Smooth muscle cell (in vitro differentiated cells): Measurements from ENCODE around the gene BABAM2. TPM values are rescaled to one million over a fixed set of nuclear protein-coding genes. Genes with fewer than 3 reads are reported as not detected.
"Not testable (repeated sequence)": the region's sequence is repeated elsewhere in the genome, so short reads cannot be mapped to it uniquely, and the experiment has no call there.

Experiments
- DNase-seq: peaks from one replicate; lab custom pipeline; 2025; ENCODE audit not compliant: unreplicated experiment; lab: John Stamatoyannopoulos, UW
- H2AFZ ChIP-seq: fragments of 200-600 bp; sonication (generic); 2 replicates; pipeline ENCODE4 v1.6.0; 2016; ENCODE audit warnings: antibody characterized with exemption, low read depth, mild to moderate bottlenecking
- H3F3A ChIP-seq: fragments of 200-600 bp; sonication (generic); 2 replicates; pipeline ENCODE4 v1.6.0; 2017; ENCODE audit warnings: antibody characterized with exemption, low read depth
- H3K27ac ChIP-seq: fragments of 200-600 bp; sonication (generic); 2 replicates; pipeline ENCODE4 v1.5.1; 2016; ENCODE audit warnings: low read depth, mild to moderate bottlenecking
- H3K27me3 ChIP-seq: fragments of 200-600 bp; sonication (generic); 2 replicates; pipeline ENCODE4 v1.6.1; 2016; ENCODE audit warnings: low read depth, mild to moderate bottlenecking
- H3K36me3 ChIP-seq: fragments of 200-600 bp; sonication (generic); 2 replicates; pipeline ENCODE4 v1.5.1; 2016; ENCODE audit warnings: low read depth
- H3K4me1 ChIP-seq: fragments of 200-600 bp; sonication (generic); 2 replicates; pipeline ENCODE4 v1.5.1; 2016; ENCODE audit warnings: low read depth
- H3K4me2 ChIP-seq: fragments of 200-600 bp; sonication (generic); 2 replicates; pipeline ENCODE4 v1.6.0; 2016; ENCODE audit warnings: mild to moderate bottlenecking
- H3K4me3 ChIP-seq: fragments of 200-600 bp; sonication (generic); 2 replicates; pipeline ENCODE4 v1.5.1; 2016; ENCODE audit warnings: mild to moderate bottlenecking
- H3K79me2 ChIP-seq: fragments of 200-600 bp; sonication (generic); 2 replicates; pipeline ENCODE4 v1.6.0; 2016; ENCODE audit warnings: low read depth, mild to moderate bottlenecking
- H3K9ac ChIP-seq: fragments of 200-600 bp; sonication (generic); 2 replicates; pipeline ENCODE4 v1.6.0; 2016; ENCODE audit warnings: low read depth
- H3K9me3 ChIP-seq: fragments of 200-600 bp; sonication (generic); replicated peaks from 2 replicates; pipeline ENCODE4 v1.5.1; 2016; ENCODE audit warnings: low read depth
- H4K20me1 ChIP-seq: fragments of 200-600 bp; sonication (generic); 2 replicates; pipeline ENCODE4 v1.6.0; 2016; ENCODE audit warnings: low read depth
- WGBS: methylation state at CpG from one replicate; pipeline ENCODE4 v1.1.7; 2016; ENCODE audit warnings: low lambda C conversion rate; 5-methylcytosine and 5-hydroxymethylcytosine counted together
- polyA plus RNA-seq: library from polyadenylated mRNA; unstranded; fragments of >200 nt; fragmentation: Nextera tagmentation; extraction: Ambion mirVana; gene quantifications from 2 replicates; pipeline ENCODE4 v1.2.1, GENCODE V29; 2016
- total RNA-seq: library from RNA; depleted of rRNA; stranded (reverse); fragments of >200 nt; gene quantifications from 2 replicates; pipeline ENCODE4 v1.2.3, GENCODE V29; 2014
- TF ChIP-seq, protein P1 (sequence below): fragments of 200-600 bp; sonication (generic); IDR thresholded peaks from 2 replicates; pipeline ENCODE4 v1.5.1; 2017; ENCODE audit warnings: borderline replicate concordance, mild to moderate bottlenecking, antibody characterized with exemption; ENCODE audit not compliant: insufficient read depth, poor library complexity, severe bottlenecking

BABAM2 gene
- total and polyA plus RNA-seq, 2 experiments from 2014 or later, result 26.5 to 29.1 TPM

DNA sequence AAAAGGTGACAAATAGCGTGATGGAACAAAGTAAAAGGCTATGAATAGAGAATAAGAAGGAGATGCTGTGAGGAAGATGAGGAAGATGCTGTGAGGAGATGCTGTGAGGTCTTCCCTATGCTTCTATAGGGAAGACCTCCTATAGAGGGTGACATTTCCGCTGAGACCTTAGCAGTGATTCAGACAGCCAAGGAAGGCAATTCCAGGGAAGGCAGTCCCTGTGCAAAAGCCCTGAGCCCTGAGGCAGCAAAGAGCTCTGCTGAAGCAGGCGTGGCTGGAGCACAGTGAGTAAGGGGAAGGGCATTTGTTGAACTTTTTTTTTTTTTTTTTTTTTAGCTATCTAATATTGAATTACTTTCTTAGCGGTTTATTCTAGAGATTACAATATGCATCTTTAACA lies 359.5 kb downstream of the BABAM2 start:
- no peaks in the 10 kb centered on the region for H3K36me3 ChIP-seq
- H3K4me1 ChIP-seq, result no peaks in the 10 kb centered on the region
- H3K9me3 ChIP-seq, result no peaks in the 10 kb centered on the region
- TF ChIP-seq, protein P1, sequence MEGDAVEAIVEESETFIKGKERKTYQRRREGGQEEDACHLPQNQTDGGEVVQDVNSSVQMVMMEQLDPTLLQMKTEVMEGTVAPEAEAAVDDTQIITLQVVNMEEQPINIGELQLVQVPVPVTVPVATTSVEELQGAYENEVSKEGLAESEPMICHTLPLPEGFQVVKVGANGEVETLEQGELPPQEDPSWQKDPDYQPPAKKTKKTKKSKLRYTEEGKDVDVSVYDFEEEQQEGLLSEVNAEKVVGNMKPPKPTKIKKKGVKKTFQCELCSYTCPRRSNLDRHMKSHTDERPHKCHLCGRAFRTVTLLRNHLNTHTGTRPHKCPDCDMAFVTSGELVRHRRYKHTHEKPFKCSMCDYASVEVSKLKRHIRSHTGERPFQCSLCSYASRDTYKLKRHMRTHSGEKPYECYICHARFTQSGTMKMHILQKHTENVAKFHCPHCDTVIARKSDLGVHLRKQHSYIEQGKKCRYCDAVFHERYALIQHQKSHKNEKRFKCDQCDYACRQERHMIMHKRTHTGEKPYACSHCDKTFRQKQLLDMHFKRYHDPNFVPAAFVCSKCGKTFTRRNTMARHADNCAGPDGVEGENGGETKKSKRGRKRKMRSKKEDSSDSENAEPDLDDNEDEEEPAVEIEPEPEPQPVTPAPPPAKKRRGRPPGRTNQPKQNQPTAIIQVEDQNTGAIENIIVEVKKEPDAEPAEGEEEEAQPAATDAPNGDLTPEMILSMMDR, result no peak
- DNase-seq, result no peak
- H3K9ac ChIP-seq, result no peak overlapping the region
- no peak overlapping the region for H2AFZ ChIP-seq
- no peaks in the 10 kb centered on the region for H4K20me1 ChIP-seq
- WGBS, result 43% methylated on average over 4 of the region's 4 CpGs
- peak overlapping the region; percentile 60 for H3K27ac ChIP-seq
- peaks cover 6% of the 10 kb centered on the region for H3F3A ChIP-seq
- no peak overlapping the region for H3K4me3 ChIP-seq
- H3K79me2 ChIP-seq, result no peaks in the 10 kb centered on the region
- peak overlapping the region; percentile 24 for H3K4me2 ChIP-seq
- no peaks in the 10 kb centered on the region for H3K27me3 ChIP-seq

DNA sequence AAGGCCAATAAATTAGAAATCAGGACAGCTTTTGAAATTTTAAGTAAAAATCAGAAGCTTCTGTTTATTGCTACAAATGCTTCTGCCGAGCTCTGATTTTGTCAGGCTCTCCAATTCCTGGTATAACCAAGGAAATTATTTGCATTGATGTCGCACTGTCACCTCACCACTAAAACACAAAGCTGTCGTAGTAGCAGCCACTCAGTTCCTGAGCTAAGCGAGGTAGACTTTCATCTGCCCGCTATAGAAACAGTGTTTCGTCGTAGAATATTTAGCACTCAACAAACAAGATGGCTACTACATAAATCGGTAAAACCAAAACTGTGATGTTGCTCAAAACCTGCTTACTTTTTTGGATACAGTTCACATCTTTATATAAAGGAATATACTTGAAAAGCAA lies 360.8 kb downstream of the BABAM2 start:
- Histone ChIP-seq H3K4me2 (no peak overlapping the region), H3K27me3 (no peaks in the 10 kb centered on the region), H3K4me1 (no peaks in the 10 kb centered on the region), H3K79me2 (no peaks in the 10 kb centered on the region), H3K27ac (no peak overlapping the region), H4K20me1 (no peaks in the 10 kb centered on the region), H3K9me3 (no peaks in the 10 kb centered on the region), H3K4me3 (no peak overlapping the region), H3F3A (peaks cover 6% of the 10 kb centered on the region), H2AFZ (no peak overlapping the region), H3K36me3 (no peaks in the 10 kb centered on the region), H3K9ac (no peak overlapping the region)
- 94% methylated on average over 8 of the region's 8 CpGs for WGBS
- TF ChIP-seq, protein P1, result no peak
- DNase-seq, result no peak

DNA sequence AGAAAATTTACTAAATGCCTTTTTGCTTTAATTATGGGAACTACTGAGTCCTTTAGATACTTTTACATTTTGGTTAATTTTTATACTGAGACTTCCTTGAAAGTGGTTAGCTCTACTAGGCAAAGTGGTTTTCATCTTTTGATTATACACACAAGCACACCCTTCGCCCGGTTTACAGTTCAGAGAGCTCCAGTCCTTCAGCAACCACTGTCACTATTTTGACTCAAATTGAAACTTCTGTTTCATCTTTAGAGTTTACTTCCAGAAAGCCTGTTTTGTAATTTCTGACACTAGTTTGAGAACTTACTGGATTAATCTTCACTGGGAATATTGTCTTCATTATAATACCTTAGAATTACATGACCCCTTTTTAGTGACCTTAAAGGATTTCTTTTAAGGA lies 361.8 kb downstream of the BABAM2 start:
- Histone ChIP-seq H3F3A (peaks cover 6% of the 10 kb centered on the region), H3K4me3 (no peak overlapping the region), H3K27me3 (no peaks in the 10 kb centered on the region), H3K4me1 (no peaks in the 10 kb centered on the region), H3K4me2 (no peak overlapping the region), H4K20me1 (no peaks in the 10 kb centered on the region), H2AFZ (no peak overlapping the region), H3K9ac (no peak overlapping the region), H3K27ac (no peak overlapping the region), H3K36me3 (no peaks in the 10 kb centered on the region), H3K9me3 (no peaks in the 10 kb centered on the region), H3K79me2 (no peaks in the 10 kb centered on the region)
- DNase-seq, result no peak
- TF ChIP-seq, protein P1, result no peak
- WGBS, result 93% methylated on average over 2 of the region's 2 CpGs

DNA sequence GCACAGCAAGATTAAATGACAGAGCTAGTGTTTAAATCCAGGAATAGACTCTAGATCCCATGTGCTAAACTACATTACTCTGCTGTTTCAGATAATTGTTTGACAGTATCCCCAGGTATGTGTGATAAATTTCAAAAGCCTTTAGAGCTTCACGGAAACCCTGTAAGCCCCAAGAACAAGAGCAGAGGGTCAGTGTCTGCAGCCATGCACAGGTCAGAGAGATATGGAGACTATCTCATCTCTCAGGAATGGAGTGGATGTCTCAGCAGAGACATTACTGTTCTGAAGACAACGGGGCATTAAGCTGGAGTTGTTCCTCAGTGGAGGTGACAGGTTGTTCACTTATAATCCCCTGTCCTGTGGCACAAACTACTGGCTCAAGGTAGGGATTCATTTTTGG lies 363.0 kb downstream of the BABAM2 start:
- DNase-seq, result no peak
- Histone ChIP-seq H3K4me1 (no peaks in the 10 kb centered on the region), H3K79me2 (no peaks in the 10 kb centered on the region), H4K20me1 (no peaks in the 10 kb centered on the region), H3K4me3 (no peak overlapping the region), H3K9ac (no peak overlapping the region), H3K27ac (peak overlapping the region; percentile 45), H3K9me3 (no peaks in the 10 kb centered on the region), H2AFZ (no peak overlapping the region), H3K36me3 (no peaks in the 10 kb centered on the region), H3K4me2 (no peak overlapping the region), H3F3A (peaks cover 6% of the 10 kb centered on the region), H3K27me3 (no peaks in the 10 kb centered on the region)
- TF ChIP-seq, protein P1, result no peak
- 51% methylated on average over 2 of the region's 2 CpGs for WGBS

DNA sequence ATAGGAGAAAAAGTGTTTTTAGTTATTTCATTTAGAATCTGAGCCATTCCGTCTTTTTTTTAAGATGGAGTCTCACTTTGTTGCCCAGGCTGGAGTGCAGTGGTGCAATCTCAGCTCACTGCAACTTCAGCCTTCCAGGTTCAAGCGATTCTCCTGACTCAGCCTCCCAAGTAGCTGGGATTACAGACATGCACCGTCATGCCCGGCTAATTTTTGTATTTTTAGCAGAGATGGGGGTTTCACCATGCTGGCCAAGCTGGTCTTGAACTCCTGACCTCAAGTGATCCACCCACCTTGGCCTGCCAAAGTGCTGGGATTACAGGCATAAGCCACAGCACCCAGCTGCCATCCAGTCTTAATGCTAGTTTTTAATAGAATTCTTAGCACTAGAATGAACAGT lies 364.7 kb downstream of the BABAM2 start:
- not testable (repeated sequence) for H3K27me3 ChIP-seq, H3K9ac ChIP-seq, H3K9me3 ChIP-seq, H3K4me3 ChIP-seq, H3K27ac ChIP-seq, H3F3A ChIP-seq, H3K79me2 ChIP-seq, H3K36me3 ChIP-seq, DNase-seq, H4K20me1 ChIP-seq, H3K4me2 ChIP-seq, H2AFZ ChIP-seq, H3K4me1 ChIP-seq
- 97% methylated on average over 4 of the region's 4 CpGs for WGBS
